Bronchial epithelial cell (primary cell): Measurements from ENCODE around the gene TSPAN15. TPM values are rescaled to one million over a fixed set of nuclear protein-coding genes. Genes with fewer than 3 reads are reported as not detected.
A peak's percentile ranks its signal among the peaks of the same experiment; 100 is the strongest.

ENCODE experiments used
- DNase-seq: peaks from one replicate; pipeline ENCODE4 v3.0.0-alpha.2; 2010; ENCODE audit warnings: low read depth
- FAIRE-seq: peaks from 2 replicates; lab custom pipeline; 2011; peaks lifted over from hg19 to GRCh38; lab: Jason Lieb, UNC
- H3K27me3 ChIP-seq: 2 replicates; pipeline ENCODE4 v1.5.1; 2011; ENCODE audit warnings: low read length; ENCODE audit not compliant: control insufficient read depth, insufficient read depth
- H3K36me3 ChIP-seq: 2 replicates; pipeline ENCODE4 v1.5.1; 2011; ENCODE audit warnings: low read length; ENCODE audit not compliant: control insufficient read depth, insufficient read depth
- H3K4me3 ChIP-seq: 2 replicates; pipeline ENCODE4 v1.5.1; 2011; ENCODE audit warnings: mild to moderate bottlenecking, low read depth, low read length, control low read depth
- CTCF ChIP-seq: IDR thresholded peaks from 2 replicates; pipeline ENCODE4 v1.5.1; 2011; ENCODE audit warnings: mild to moderate bottlenecking, moderate library complexity, low read length, control low read depth, inconsistent platforms; ENCODE audit not compliant: insufficient read depth, severe bottlenecking
- total RNA-seq: library from RNA; depleted of rRNA; stranded (reverse); fragments of >200 nt; gene quantifications from 2 replicates; pipeline ENCODE4 v1.2.1, GENCODE V29; 2014

The TSPAN15 gene
- total RNA-seq, 1 donor from 2014 or later: 12.1 TPM

- no peaks in the 10 kb centered on the region for H3K36me3 ChIP-seq
- no peak for TF ChIP-seq CTCF
- FAIRE-seq (no peak), DNase-seq (peak; percentile 46)
- H3K4me3 ChIP-seq: no peak overlapping the region
- H3K27me3 ChIP-seq: no peaks in the 10 kb centered on the region
Measured at GRCh38 chr10:69457771-69458237, 6.5 kb downstream of the TSPAN15 start.

GRCh38 chr10:69458430-69459100 lies 7.3 kb downstream of the TSPAN15 start:
- peak; percentile 61 for DNase-seq
- FAIRE-seq: no peak
- no peak for TF ChIP-seq CTCF
- Histone ChIP-seq H3K4me3 (no peak overlapping the region), H3K36me3 (no peaks in the 10 kb centered on the region), H3K27me3 (no peaks in the 10 kb centered on the region)

GRCh38 chr10:69459101-69459790 lies 8.0 kb downstream of the TSPAN15 start:
- Histone ChIP-seq H3K4me3 (no peak overlapping the region), H3K27me3 (no peaks in the 10 kb centered on the region), H3K36me3 (no peaks in the 10 kb centered on the region)
- FAIRE-seq (no peak), DNase-seq (no peak)
- TF ChIP-seq CTCF: no peak

GRCh38 chr10:69459893-69460575 lies 8.8 kb downstream of the TSPAN15 start:
- DNase-seq (no peak), FAIRE-seq (no peak)
- Histone ChIP-seq H3K4me3 (no peak overlapping the region), H3K36me3 (no peaks in the 10 kb centered on the region), H3K27me3 (no peaks in the 10 kb centered on the region)
- no peak for TF ChIP-seq CTCF

GRCh38 chr10:69460576-69461242 lies 9.4 kb downstream of the TSPAN15 start:
- H3K4me3 ChIP-seq: no peak overlapping the region
- FAIRE-seq: no peak
- no peak for DNase-seq
- no peak for TF ChIP-seq CTCF
- H3K36me3 ChIP-seq: no peaks in the 10 kb centered on the region
- no peaks in the 10 kb centered on the region for H3K27me3 ChIP-seq
